Lower leg skin (tissue), 3 donors: ENCODE measurements around the gene GBE1.

Experiments used
- POLR2A ChIP-seq, 2 donors: fragments of 450-650 bp; IDR thresholded peaks; one replicate each; pipeline ENCODE4 v1.6.1; 2016 to 2017; ENCODE audit warnings: antibody characterized with exemption in 2 of 2, mild to moderate bottlenecking in 1 of 2, moderate library complexity in 1 of 2
- TF ChIP-seq, protein P1 (sequence below), 3 donors: fragments of 450-650 bp; IDR thresholded peaks; one replicate each; pipeline ENCODE4 v1.5.1; 2016; ENCODE audit warnings: antibody characterized with exemption in 3 of 3, mild to moderate bottlenecking in 3 of 3, moderate library complexity in 2 of 3

- TF ChIP-seq, protein P1, sequence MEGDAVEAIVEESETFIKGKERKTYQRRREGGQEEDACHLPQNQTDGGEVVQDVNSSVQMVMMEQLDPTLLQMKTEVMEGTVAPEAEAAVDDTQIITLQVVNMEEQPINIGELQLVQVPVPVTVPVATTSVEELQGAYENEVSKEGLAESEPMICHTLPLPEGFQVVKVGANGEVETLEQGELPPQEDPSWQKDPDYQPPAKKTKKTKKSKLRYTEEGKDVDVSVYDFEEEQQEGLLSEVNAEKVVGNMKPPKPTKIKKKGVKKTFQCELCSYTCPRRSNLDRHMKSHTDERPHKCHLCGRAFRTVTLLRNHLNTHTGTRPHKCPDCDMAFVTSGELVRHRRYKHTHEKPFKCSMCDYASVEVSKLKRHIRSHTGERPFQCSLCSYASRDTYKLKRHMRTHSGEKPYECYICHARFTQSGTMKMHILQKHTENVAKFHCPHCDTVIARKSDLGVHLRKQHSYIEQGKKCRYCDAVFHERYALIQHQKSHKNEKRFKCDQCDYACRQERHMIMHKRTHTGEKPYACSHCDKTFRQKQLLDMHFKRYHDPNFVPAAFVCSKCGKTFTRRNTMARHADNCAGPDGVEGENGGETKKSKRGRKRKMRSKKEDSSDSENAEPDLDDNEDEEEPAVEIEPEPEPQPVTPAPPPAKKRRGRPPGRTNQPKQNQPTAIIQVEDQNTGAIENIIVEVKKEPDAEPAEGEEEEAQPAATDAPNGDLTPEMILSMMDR (IDR thresholded peaks at IDR 0.05) = no peak
- no peak for TF ChIP-seq POLR2A (IDR thresholded peaks at IDR 0.05)
These were observed 53.4 kb downstream of the GBE1 start for GRCh38 chr3:81707996-81708395.
